Ovary (tissue), 9 donors: Measurements from ENCODE around the gene ATP2A2. TPM values are rescaled to one million over a fixed set of nuclear protein-coding genes. Genes with fewer than 3 reads are reported as not detected.
"Not testable (repeated sequence)": the region's sequence is repeated elsewhere in the genome, so short reads cannot be mapped to it uniquely, and the experiment has no call there.

Experiments used
- DNase-seq, 5 donors: peaks; one replicate each; pipeline ENCODE4 v3.0.0-alpha.2; 2019 to 2020
- H3K27ac ChIP-seq, 2 donors: fragments of 200-600 bp; one replicate each; pipeline versions ENCODE4 v1.5.1 to v1.8.0; 2019 to 2022
- H3K27me3 ChIP-seq: fragments of 200-600 bp; one replicate; pipeline ENCODE4 v1.8.0; 2022
- H3K36me3 ChIP-seq: fragments of 200-600 bp; sonication (generic); one replicate; pipeline ENCODE4 v1.5.1; 2019
- H3K4me1 ChIP-seq: one replicate; pipeline ENCODE4 v1.8.1; 2013; ENCODE audit warnings: mild to moderate bottlenecking, moderate library complexity; ENCODE audit not compliant: insufficient read depth
- H3K4me3 ChIP-seq: fragments of 200-600 bp; sonication (generic); one replicate; pipeline ENCODE4 v1.5.1; 2017
- H3K9me3 ChIP-seq, 2 donors: fragments of 200-600 bp in 1 of 2; sonication (generic) in 1 of 2; one replicate each; pipeline versions ENCODE4 v1.5.1 to v1.8.1; 2013 to 2019; ENCODE audit warnings: mild to moderate bottlenecking in 1 of 2, moderate library complexity in 1 of 2
- CTCF ChIP-seq, 3 donors: fragments of 450-650 bp in 2 of 3; fragments of 200-600 bp in 1 of 3; IDR thresholded peaks; one replicate each; pipeline versions ENCODE4 v1.5.1 to v1.8.0; 2016 to 2022; ENCODE audit warnings: antibody characterized with exemption in 3 of 3, mild to moderate bottlenecking in 1 of 3
- EP300 ChIP-seq: sonication (generic); formaldehyde crosslinking; IDR thresholded peaks from one replicate; pipeline ENCODE4 v1.6.1; 2017; ENCODE audit warnings: antibody characterized with exemption
- POLR2A ChIP-seq: fragments of 450-650 bp; IDR thresholded peaks from one replicate; pipeline ENCODE4 v1.6.1; 2017; ENCODE audit warnings: antibody characterized with exemption, mild to moderate bottlenecking, moderate library complexity
- WGBS, 3 donors: extraction: QIAGEN DNeasy Blood & Tissue Kit in 1 of 3; methylation state at CpG; one replicate each; pipeline versions ENCODE4 v1.1.5 to v1.1.7; 2013 to 2017; 5-methylcytosine and 5-hydroxymethylcytosine counted together
- intact Hi-C, 4 donors: fragments of 100-400 bp; cut with DNase I; formaldehyde crosslinking; loops; one replicate each; pipeline versions ENCODE4 v1.11.0 to v1.15.1; 2022 to 2023
- polyA plus RNA-seq, 2 donors: library from polyadenylated mRNA; stranded (reverse); fragments of 200-250 nt in 1 of 2; fragments of 350-450 nt in 1 of 2; fragmentation: Illumina TruSeq in 1 of 2; extraction: RNeasy Lipid Tissue Mini Kit (QIAGEN cat#74804) in 1 of 2; gene quantifications; one replicate each; pipeline ENCODE4 v1.2.3, GENCODE V29; 2013 to 2014
- total RNA-seq, 7 donors: library from RNA; depleted of rRNA in 2 of 7; stranded (reverse); fragments of >200 nt in 2 of 7; fragmentation: NEBNext Ultra II Directional in 3 of 7; extraction: Animal tissue kit (Norgen Biotek cat#: 25700) in 3 of 7; gene quantifications; one replicate each; pipeline versions ENCODE4 v1.1.0 to v1.2.4, GENCODE V29; 2016 to 2023
- donor health status: DM: no; HTN: no; CAD: no; lungs with moderate emphysema.
- donor health status: DM: no; HTN: no; CAD: no.
- donor health status: Bipolar disorder and iron deficiency.
- donor health status: DM: yes; HTN: yes; CAD: no.
- donor health status: DM: no; HTN: no; CAD: no.
- donor health status: DM: yes; HTN: yes; CAD: no.

The ATP2A2 gene
- total and polyA plus RNA-seq, 9 donors: 54.2 to 183 (median 137) TPM

DNA sequence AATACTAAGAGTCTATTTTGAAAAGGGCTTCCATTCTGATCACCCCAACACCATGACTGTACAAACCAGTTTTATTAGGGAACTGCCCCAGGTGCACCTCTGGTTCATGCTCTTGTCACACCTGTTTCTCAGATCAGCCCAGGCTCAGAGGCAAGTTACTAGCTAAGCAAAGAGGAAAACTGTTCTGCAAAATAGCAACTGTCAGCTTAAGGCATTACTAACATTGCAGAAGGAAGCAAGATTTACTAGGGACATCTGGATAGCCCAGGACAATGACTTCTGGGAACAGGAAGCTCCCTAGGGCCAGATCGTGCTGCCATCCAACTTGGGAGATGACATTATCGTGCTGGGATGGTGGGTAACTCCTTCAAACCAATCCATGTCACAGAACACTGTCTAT is 92.4 kb downstream of the ATP2A2 start:
- 56 to 68% (median 59%) methylated on average over 2 of the region's 2 CpGs for WGBS, 3 donors
- H3K36me3 ChIP-seq: no peaks in the 10 kb centered on the region

DNA sequence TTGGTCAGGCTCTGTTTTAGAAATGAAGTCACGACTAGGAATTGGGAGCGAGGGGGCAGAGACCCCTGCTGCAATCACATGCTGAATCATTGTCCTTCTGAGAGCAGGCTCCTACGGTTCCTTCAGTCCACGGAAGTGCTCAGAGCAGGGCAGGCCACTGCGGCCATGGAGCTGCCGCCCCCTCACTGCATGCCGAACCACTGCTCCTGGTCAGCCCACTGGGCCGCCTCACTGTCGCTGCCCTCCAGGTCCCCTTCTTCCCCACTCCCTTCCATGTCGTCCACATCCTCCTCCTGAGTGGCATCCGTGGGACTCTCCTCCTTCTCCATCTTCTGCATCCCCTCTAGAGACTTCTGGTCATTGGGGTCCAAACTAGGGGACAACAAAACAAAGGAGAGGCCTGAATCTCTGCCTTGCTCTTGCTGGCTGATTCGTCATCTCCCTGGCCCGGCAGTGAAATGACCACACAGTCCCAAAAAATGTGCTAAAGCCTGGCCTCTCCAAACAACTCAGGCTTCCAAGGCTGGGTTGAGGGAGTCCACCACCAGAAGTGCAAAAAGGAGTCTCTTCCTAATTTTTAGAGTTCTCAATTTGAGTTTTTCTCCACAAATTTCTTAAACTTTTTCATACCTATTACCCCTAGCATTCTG is 93.0 kb downstream of the ATP2A2 start:
- Histone ChIP-seq H3K36me3 (no peaks in the 10 kb centered on the region), H3K4me3 (no peak overlapping the region), H3K9me3 (no peaks in the 10 kb centered on the region), H3K27me3 (no peaks in the 10 kb centered on the region), H3K27ac (no peak overlapping the region), H3K4me1 (no peaks in the 10 kb centered on the region)
- WGBS, 3 donors: 76 to 85% (median 82%) methylated on average over 13 of the region's 13 CpGs
- no peak for DNase-seq
- intact Hi-C loops: no loop called here
- TF ChIP-seq POLR2A: no peak
- no peak for TF ChIP-seq CTCF (IDR thresholded peaks at IDR 0.05)
- TF ChIP-seq EP300: no peak

More for the DNA sequence above, 92.4 kb downstream of the ATP2A2 start:
- Histone ChIP-seq H3K27me3 (no peaks in the 10 kb centered on the region), H3K4me3 (no peak overlapping the region), H3K27ac (no peak overlapping the region), H3K9me3 (no peaks in the 10 kb centered on the region), H3K4me1 (no peaks in the 10 kb centered on the region)
- intact Hi-C loops: no loop called here
- DNase-seq: no peak
- no peak for TF ChIP-seq CTCF (IDR thresholded peaks at IDR 0.05)
- no peak for TF ChIP-seq POLR2A
- TF ChIP-seq EP300: no peak

GRCh38 chr12:110378131-110378790 is 97.2 kb downstream of the ATP2A2 start:
- 83 to 89% (median 89%) methylated on average over 17 of the region's 17 CpGs for WGBS, 3 donors
- H3K27me3 ChIP-seq, DNase-seq, H3K9me3 ChIP-seq, H3K36me3 ChIP-seq, intact Hi-C loops, H3K4me1 ChIP-seq, H3K4me3 ChIP-seq, H3K27ac ChIP-seq: not testable (repeated sequence)

- Histone ChIP-seq H3K36me3 (no peaks in the 10 kb centered on the region), H3K9me3 (no peaks in the 10 kb centered on the region), H3K4me1 (no peaks in the 10 kb centered on the region), H3K27ac (no peak overlapping the region), H3K27me3 (no peaks in the 10 kb centered on the region), H3K4me3 (no peak overlapping the region)
- intact Hi-C loops: no loop called here
- TF ChIP-seq EP300 (no peak), POLR2A (no peak), CTCF (IDR thresholded peaks at IDR 0.05) (no peak)
- no peak for DNase-seq
- 62 to 94% (median 90%) methylated on average over 3 of the region's 3 CpGs for WGBS, 3 donors
Measured at GRCh38 chr12:110379197-110379596, 98.2 kb downstream of the ATP2A2 start.

GRCh38 chr12:110379631-110380030 is 98.6 kb downstream of the ATP2A2 start:
- no peaks in the 10 kb centered on the region for H3K27me3 ChIP-seq
- no peaks in the 10 kb centered on the region for H3K36me3 ChIP-seq
- TF ChIP-seq CTCF (IDR thresholded peaks at IDR 0.05): no peak
- no peak for TF ChIP-seq EP300
- no peak for TF ChIP-seq POLR2A
- H3K4me3 ChIP-seq: no peak overlapping the region
- 50 to 58% (median 56%) methylated on average over 2 of the region's 2 CpGs for WGBS, 3 donors
- H3K9me3 ChIP-seq: no peaks in the 10 kb centered on the region
- no peak overlapping the region for H3K27ac ChIP-seq
- intact Hi-C loops: no loop called here
- DNase-seq: no peak
- H3K4me1 ChIP-seq: no peaks in the 10 kb centered on the region
